Endothelial cell of umbilical vein (primary cell): Measurements from ENCODE around the gene DGKD. TPM values are rescaled to one million over a fixed set of nuclear protein-coding genes. Genes with fewer than 3 reads are reported as not detected.

Source experiments
- BruUV-seq: library from RNA; stranded (reverse); fragments of 400-500 nt; replicated peaks from 2 replicates; lab custom pipeline; 2021; lab: Mats Ljungman, UMichigan
- CTCF ChIA-PET: fragments of 300-600, 350-600 bp; sonication (Branson Sonifier 250); formaldehyde crosslinking; loops from one replicate; lab custom pipeline; 2021; ENCODE audit warnings: antibody characterized with exemption, inconsistent platforms; lab: Charles Lee
- POLR2A ChIA-PET: fragments of 300-600, 350-600 bp; sonication (Branson Sonifier 250); formaldehyde crosslinking; loops from one replicate; lab custom pipeline; 2021; ENCODE audit warnings: antibody characterized with exemption, inconsistent platforms; lab: Charles Lee
- DNase-seq: peaks from one replicate; pipeline ENCODE4 v3.0.0-alpha.2; 2011; ENCODE audit warnings: low read depth, low spot score
- FAIRE-seq: peaks from 2 replicates; lab custom pipeline; 2011; peaks lifted over from hg19 to GRCh38; lab: Jason Lieb, UNC
- H2AFZ ChIP-seq: 2 replicates; pipeline ENCODE4 v1.6.0; 2012; ENCODE audit warnings: low read depth, low read length, control low read depth, inconsistent platforms
- H3K27ac ChIP-seq: 2 replicates; pipeline ENCODE4 v1.5.1; 2011; ENCODE audit warnings: low read depth, mild to moderate bottlenecking, control low read depth, low read length, moderate library complexity; ENCODE audit not compliant: insufficient read depth
- H3K27me3 ChIP-seq, 2 experiments: 2 replicates each; pipeline versions ENCODE4 v1.6.0 to v1.6.1; 2011; ENCODE audit warnings: low read length in 2 of 2, mixed read lengths in 1 of 2; ENCODE audit not compliant: control insufficient read depth in 2 of 2, insufficient read depth in 2 of 2
- H3K36me3 ChIP-seq, 2 experiments: 2 replicates in 1 of 2; 3 replicates in 1 of 2; pipeline ENCODE4 v1.5.1; 2011; ENCODE audit warnings: low read length in 2 of 2, mild to moderate bottlenecking in 1 of 2, moderate library complexity in 1 of 2; ENCODE audit not compliant: control insufficient read depth in 2 of 2, insufficient read depth in 2 of 2; ENCODE audit errors: extremely low read depth in 1 of 2
- H3K4me1 ChIP-seq: 3 replicates; pipeline ENCODE4 v1.5.1; 2011; ENCODE audit warnings: mild to moderate bottlenecking, low read length; ENCODE audit not compliant: control insufficient read depth, insufficient read depth; ENCODE audit errors: extremely low read depth
- H3K4me2 ChIP-seq: 2 replicates; pipeline ENCODE4 v1.6.1; 2011; ENCODE audit warnings: low read length, control low read depth, mixed read lengths; ENCODE audit not compliant: insufficient read depth
- H3K4me3 ChIP-seq, 3 experiments: fragments of 200-600 bp in 1 of 3; sonication (generic), shearing (Covaris generic) in 1 of 3; replicated peaks in 1 of 3; 2 replicates each; pipeline ENCODE4 v1.5.1; 2011 to 2016; ENCODE audit warnings: control low read depth in 3 of 3, low read length in 3 of 3, mild to moderate bottlenecking in 2 of 3, inconsistent platforms in 1 of 3, low read depth in 1 of 3, moderate library complexity in 1 of 3; ENCODE audit not compliant: insufficient read depth in 1 of 3
- H3K79me2 ChIP-seq: 2 replicates; pipeline ENCODE4 v1.6.0; 2012; ENCODE audit warnings: low read length, inconsistent platforms; ENCODE audit not compliant: control insufficient read depth, insufficient read depth
- H3K9ac ChIP-seq: replicated peaks from 2 replicates; pipeline ENCODE3; 2011; ENCODE audit warnings: low read length, control low read depth; ENCODE audit not compliant: insufficient read depth; ENCODE audit errors: extremely low read depth
- H3K9me1 ChIP-seq: replicated peaks from 3 replicates; pipeline ENCODE4 v1.6.0; 2011; ENCODE audit warnings: mild to moderate bottlenecking, low read length; ENCODE audit not compliant: control insufficient read depth, insufficient read depth; ENCODE audit errors: extremely low read depth
- H3K9me3 ChIP-seq: replicated peaks from 2 replicates; pipeline ENCODE4 v1.5.1; 2012; ENCODE audit warnings: low read length, inconsistent platforms; ENCODE audit not compliant: control insufficient read depth, insufficient read depth
- H4K20me1 ChIP-seq: replicated peaks from 2 replicates; pipeline ENCODE3; 2011; ENCODE audit warnings: mild to moderate bottlenecking, low read length; ENCODE audit not compliant: control insufficient read depth, insufficient read depth; ENCODE audit errors: extremely low read depth
- CTCF ChIP-seq, 2 donors: IDR thresholded peaks; 1 replicate in 1 of 2; 2 replicates in 1 of 2; pipeline ENCODE4 v1.5.1; 2011; ENCODE audit warnings: low read length in 2 of 2, mild to moderate bottlenecking in 2 of 2, moderate library complexity in 2 of 2, control low read depth in 1 of 2, inconsistent platforms in 1 of 2, low read depth in 1 of 2; ENCODE audit not compliant: insufficient read depth in 1 of 2; ENCODE audit errors: extremely low read depth in 1 of 2
- EZH2 ChIP-seq: IDR thresholded peaks from 2 replicates; pipeline ENCODE4 v1.6.1; 2012; ENCODE audit warnings: borderline replicate concordance, low read depth, mild to moderate bottlenecking, moderate library complexity, low read length, inconsistent platforms; ENCODE audit not compliant: severe bottlenecking
- FOS ChIP-seq: IDR thresholded peaks from 2 replicates; pipeline ENCODE4 v1.6.1; 2011; ENCODE audit warnings: mild to moderate bottlenecking, low read length, moderate library complexity, borderline replicate concordance; ENCODE audit not compliant: insufficient read depth
- GATA2 ChIP-seq: IDR thresholded peaks from 2 replicates; pipeline ENCODE4 v1.7.0; 2011; ENCODE audit warnings: low read depth, mild to moderate bottlenecking, moderate library complexity, mixed read lengths, low read length; ENCODE audit not compliant: insufficient read length, insufficient read depth
- JUN ChIP-seq: IDR thresholded peaks from 2 replicates; pipeline ENCODE4 v1.6.1; 2011; ENCODE audit warnings: borderline replicate concordance, low read depth; ENCODE audit not compliant: insufficient read length, insufficient read depth
- MAX ChIP-seq: IDR thresholded peaks from 2 replicates; pipeline ENCODE4 v1.6.1; 2011; ENCODE audit not compliant: insufficient read depth, insufficient read length
- MYC ChIP-seq: IDR thresholded peaks from one replicate; pipeline ENCODE4 v1.6.1; 2011; ENCODE audit warnings: mild to moderate bottlenecking, low read depth, low read length
- POLR2A ChIP-seq: IDR thresholded peaks from 2 replicates; pipeline ENCODE4 v1.6.1; 2012; ENCODE audit warnings: low read depth, mild to moderate bottlenecking, control low read depth, low read length
- POLR2AphosphoS5 ChIP-seq: IDR thresholded peaks from 2 replicates; pipeline ENCODE4 v1.6.1; 2012; ENCODE audit warnings: low read depth, mild to moderate bottlenecking, control low read depth, low read length, moderate library complexity; ENCODE audit not compliant: insufficient read depth
- dilution Hi-C: fragments of 300-500 bp; cut with MboI; formaldehyde crosslinking; loops from one replicate; pipeline ENCODE4 v1.15.0; 2019; ENCODE audit warnings: low sequenced_read_pairs; ENCODE audit not compliant: extremely low pct_ligation_motif_present
- intact Hi-C: fragments of 100-400 bp; cut with micrococcal nuclease; formaldehyde crosslinking; loops from one replicate; pipeline ENCODE4 v1.10.0; 2022
- polyA plus RNA-seq, 4 experiments: library from polyadenylated mRNA; depleted of rRNA in 3 of 4; stranded (reverse) in 3 of 4; unstranded in 1 of 4; fragments of >200 nt; gene quantifications; 2 replicates each; pipeline versions ENCODE4 v1.2.1 to v1.2.3, GENCODE V29; 2011 to 2012; ENCODE audit warnings: missing spikeins in 1 of 4
- total RNA-seq: library from RNA; stranded (reverse); gene quantifications from 2 replicates; pipeline ENCODE4 v1.2.3, GENCODE V29; 2021

The DGKD gene
- total and polyA plus RNA-seq, 2 donors (not counting 3 experiments of a cell fraction or from before 2014, with no cell fraction given) = 10.8 to 36.6 TPM

- DNase-seq = no peak
- no peaks in the 10 kb centered on the region for H4K20me1 ChIP-seq
- no peak overlapping the region for H3K4me3 ChIP-seq
- BruUV-seq = no TSS peak
- H3K27ac ChIP-seq = no peak overlapping the region
- no peak overlapping the region for H3K4me2 ChIP-seq
- CTCF ChIA-PET = interaction anchor here (0.9 to 2.5 kb wide), 2 partner anchors 10 to 34 kb away, joined by 3 to 9 read pairs; no protein-coding TSS in a partner anchor
- H3K4me1 ChIP-seq = no peaks in the 10 kb centered on the region
- intact Hi-C loops (no loop called here), dilution Hi-C loops (no loop called here)
- no peak overlapping the region for H2AFZ ChIP-seq
- POLR2A ChIA-PET = no interaction called here
- H3K36me3 ChIP-seq = peaks cover 0 to 12% of the 10 kb centered on the region in 2 experiments
- H3K9me1 ChIP-seq = no peaks in the 10 kb centered on the region
- FAIRE-seq = no peak
- no peaks in the 10 kb centered on the region for H3K27me3 ChIP-seq
- TF ChIP-seq FOS = no peak
- no peak for TF ChIP-seq MYC
- TF ChIP-seq EZH2 = no peak
- TF ChIP-seq POLR2A = no peak
- no peak for TF ChIP-seq JUN
- no peak for TF ChIP-seq POLR2AphosphoS5
- TF ChIP-seq MAX = no peak
- no peak for TF ChIP-seq CTCF (IDR thresholded peaks at IDR 0.05; ENCODE audit: extremely low read depth in 1 of 2, insufficient read depth in 1 of 2, low read depth in 1 of 2, low read length in 2 of 2)
- no peak for TF ChIP-seq GATA2
- no peaks in the 10 kb centered on the region for H3K79me2 ChIP-seq
- H3K9me3 ChIP-seq = no peaks in the 10 kb centered on the region
- H3K9ac ChIP-seq = no peak overlapping the region
These were observed 84.4 kb downstream of the DGKD start for GRCh38 chr2:233438573-233439147.
